H1 (cell line): Measurements from ENCODE around the gene ATP1B3. TPM values are rescaled to one million over a fixed set of nuclear protein-coding genes. Genes with fewer than 3 reads are reported as not detected.

Source experiments
- CHD7 ChIP-seq: fragments of 300-600 bp; sonication (generic); IDR thresholded peaks from 2 replicates; pipeline ENCODE4 v1.7.1; 2012; ENCODE audit warnings: low read length, moderate library complexity, mild to moderate bottlenecking, inconsistent platforms; ENCODE audit not compliant: insufficient replicate concordance
- PHF8 ChIP-seq: fragments of 200-600 bp; sonication (generic); conservative IDR thresholded peaks from 2 replicates; pipeline ENCODE4 v1.7.1; 2012; ENCODE audit warnings: low read depth, mild to moderate bottlenecking, inconsistent platforms, low read length, moderate library complexity
- RAD21 ChIP-seq, 2 experiments: IDR thresholded peaks in 1 of 2; conservative IDR thresholded peaks in 1 of 2; 2 replicates each; pipeline ENCODE4 v1.6.1; 2011; ENCODE audit warnings: low read depth in 2 of 2, low read length in 2 of 2, improper control_type of control experiment in 1 of 2, inconsistent platforms in 1 of 2, mild to moderate bottlenecking in 1 of 2, moderate library complexity in 1 of 2
- TAF1 ChIP-seq: IDR thresholded peaks from 2 replicates; pipeline ENCODE4 v1.6.1; 2011; ENCODE audit warnings: mild to moderate bottlenecking, low read depth, low read length
- polyA plus RNA-seq, 7 experiments: library from polyadenylated mRNA; depleted of rRNA in 3 of 7; stranded (reverse) in 5 of 7; unstranded in 2 of 7; fragments of >200 nt in 5 of 7; fragments of 200-250 nt in 2 of 7; gene quantifications; 1 replicate in 5 of 7; 2 replicates in 1 of 7; 4 replicates in 1 of 7; pipeline versions ENCODE4 v1.2.1 to v1.2.3, GENCODE V29; 2011 to 2013; ENCODE audit warnings: missing spikeins in 2 of 7, mixed read lengths in 2 of 7
- total RNA-seq: library from RNA; stranded (reverse); fragmentation: NEBNext Ultra II Directional; extraction: Animal tissue kit (Norgen Biotek cat#: 25700); gene quantifications from 2 replicates; pipeline ENCODE4 v1.2.1, GENCODE V29; 2021

Gene ATP1B3
- total and polyA plus RNA-seq, 2 of the 8 experiments (the other 6 are each of a cell fraction or from before 2014, with no cell fraction given), result 233 to 342 TPM

- no peak for TF ChIP-seq CHD7
- no peak for TF ChIP-seq RAD21 (IDR thresholded peaks at IDR 0.05 in 1 of 2, conservative IDR thresholded peaks at IDR 0.05 in 1 of 2; ENCODE audit: low read depth in 2 of 2, low read length in 2 of 2)
- TF ChIP-seq TAF1, result no peak
- TF ChIP-seq PHF8, result no peak
Measured at GRCh38 chr3:141933421-141934300, 57.2 kb downstream of the ATP1B3 start (continued).
